ENCODE data around the gene PMM1. TPM values are rescaled to one million over a fixed set of nuclear protein-coding genes. Genes with fewer than 3 reads are reported as not detected.

Gene PMM1
- total and polyA plus RNA-seq, 2 of the 13 experiments (the other 11 are each of a cell fraction or from before 2014, with no cell fraction given): 17.8 to 95.6 TPM

DNA sequence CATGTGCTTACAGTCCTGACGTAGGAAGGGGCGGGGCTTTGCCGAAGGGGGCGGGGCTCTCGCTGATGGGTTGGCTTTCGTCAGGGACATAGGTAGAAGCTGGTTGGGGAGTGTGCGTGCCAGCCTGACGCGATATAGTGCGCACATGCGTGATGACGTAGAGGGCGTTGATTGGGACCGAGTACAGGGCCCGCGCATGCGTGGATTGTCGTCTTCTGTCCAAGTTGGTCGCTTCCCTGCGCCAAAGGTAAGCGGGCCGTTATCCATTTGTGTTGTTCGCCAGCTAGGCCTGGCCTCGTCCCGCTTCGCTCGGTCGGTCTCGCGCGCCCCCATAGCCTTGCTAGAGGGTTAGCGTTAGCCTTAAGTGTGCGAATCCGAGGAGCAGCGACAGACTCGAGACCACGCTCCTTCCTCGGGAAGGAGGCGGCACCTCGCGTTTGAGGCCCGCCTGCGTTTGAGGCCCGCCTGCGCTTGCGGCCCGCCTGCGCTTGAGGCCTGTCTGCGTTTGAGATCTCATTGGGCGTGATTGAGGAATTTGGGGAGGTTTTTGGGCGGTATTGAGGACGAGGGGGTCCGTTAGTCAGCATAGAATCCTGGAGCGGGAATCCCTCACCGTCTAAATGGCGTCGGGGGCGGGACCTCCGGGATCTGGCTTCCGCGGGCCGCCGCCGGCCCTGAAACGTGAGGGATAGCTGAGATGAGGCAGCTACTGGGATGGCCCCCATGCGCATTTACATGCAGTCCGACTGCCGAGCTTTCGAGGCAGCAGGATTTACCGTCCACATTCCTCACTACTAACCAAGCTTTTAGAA lies 31.7 kb upstream of the PMM1 start, which contains the start of gene XRCC6 (continued):
- TF ChIP-seq ZBTB10 (CRISPR knock-in tag; IDR thresholded peaks at IDR 0.05; ENCODE audit: borderline replicate concordance): no peak
- TF ChIP-seq MTF2 (CRISPR knock-in tag; IDR thresholded peaks at IDR 0.05; ENCODE audit: borderline replicate concordance): 0 out of 2 replicates have a peak, but pooled peaks have one; percentile 93
- TF ChIP-seq RFXAP (CRISPR knock-in tag; IDR thresholded peaks at IDR 0.05; ENCODE audit: borderline replicate concordance): peak; percentile 35; the same call in 1 of the 2 replicates
- TF ChIP-seq ZNF407 (CRISPR knock-in tag; IDR thresholded peaks at IDR 0.05; ENCODE audit: not compliant biosample characterization): peak; percentile 50
- TF ChIP-seq ZNF235 (CRISPR knock-in tag; IDR thresholded peaks at IDR 0.05; ENCODE audit: borderline replicate concordance): peak; percentile 70; the same call in 1 of the 2 replicates
- TF ChIP-seq YEATS2 (CRISPR knock-in tag; IDR thresholded peaks at IDR 0.05; ENCODE audit: borderline replicate concordance): peak; percentile 86
- TF ChIP-seq ZBTB42 (CRISPR knock-in tag; IDR thresholded peaks at IDR 0.05): 0 out of 2 replicates have a peak, but pooled peaks have one; percentile 49
- TF ChIP-seq ARNT (IDR thresholded peaks at IDR 0.05): no peak
- 0 out of 2 replicates have a peak, but pooled peaks have one; percentile 42 for TF ChIP-seq POGK (CRISPR knock-in tag; conservative IDR thresholded peaks at IDR 0.05)
- TF ChIP-seq KLF15 (CRISPR knock-in tag; IDR thresholded peaks at IDR 0.05; ENCODE audit: borderline replicate concordance): no peak

Data from HepG2 (cell line).